GM23338 (cell line): ENCODE data around the gene KCNN3. TPM values are rescaled to one million over a fixed set of nuclear protein-coding genes. Genes with fewer than 3 reads are reported as not detected.

Source experiments
- ATAC-seq: fragments of 200-7000 bp; cut with Tn5 transposase; 3 replicates; pipeline ENCODE4 v1.9.1; 2020
- DNase-seq: peaks from one replicate; pipeline ENCODE4 v3.0.0-alpha.2; 2015; ENCODE audit warnings: low spot score
- H2AFZ ChIP-seq: fragments of 200-600 bp; sonication (generic); 2 replicates; pipeline ENCODE4 v1.8.0; 2016; ENCODE audit warnings: antibody characterized with exemption, mild to moderate bottlenecking, moderate library complexity
- H3F3A ChIP-seq: fragments of 200-600 bp; sonication (generic); replicated peaks from 2 replicates; pipeline ENCODE4 v1.8.0; 2017; ENCODE audit warnings: antibody characterized with exemption, mixed run types, low read depth
- H3K27ac ChIP-seq: fragments of 200-600 bp; sonication (generic); 2 replicates; pipeline ENCODE4 v1.6.1; 2016; ENCODE audit warnings: low read depth
- H3K27me3 ChIP-seq: fragments of 200-600 bp; sonication (generic); 2 replicates; pipeline ENCODE4 v1.8.0; 2016; ENCODE audit warnings: mild to moderate bottlenecking, mixed run types, moderate library complexity; ENCODE audit not compliant: insufficient read depth
- H3K36me3 ChIP-seq: fragments of 200-600 bp; sonication (generic); 2 replicates; pipeline ENCODE4 v1.8.0; 2016; ENCODE audit warnings: mild to moderate bottlenecking; ENCODE audit not compliant: insufficient read depth
- H3K4me1 ChIP-seq: fragments of 200-600 bp; sonication (generic); 2 replicates; pipeline ENCODE4 v1.8.0; 2016; ENCODE audit warnings: mild to moderate bottlenecking, moderate library complexity; ENCODE audit not compliant: insufficient read depth
- H3K4me2 ChIP-seq: fragments of 200-600 bp; sonication (generic); 2 replicates; pipeline ENCODE4 v1.7.1; 2017; ENCODE audit warnings: mixed run types
- H3K4me3 ChIP-seq: fragments of 200-600 bp; sonication (generic); 2 replicates; pipeline ENCODE4 v1.6.1; 2016; ENCODE audit warnings: mixed run types
- H3K79me2 ChIP-seq: fragments of 200-600 bp; sonication (generic); replicated peaks from 2 replicates; pipeline ENCODE4 v1.8.0; 2017; ENCODE audit warnings: mild to moderate bottlenecking; ENCODE audit not compliant: insufficient read depth
- H3K9me2 ChIP-seq: fragments of 200-600 bp; sonication (generic); 2 replicates; pipeline ENCODE4 v1.8.0; 2017; ENCODE audit not compliant: insufficient read depth
- H4K20me1 ChIP-seq: fragments of 200-600 bp; sonication (generic); replicated peaks from 2 replicates; pipeline ENCODE4 v1.8.0; 2017; ENCODE audit warnings: mild to moderate bottlenecking; ENCODE audit not compliant: insufficient read depth
- H3K27ac Mint-ChIP-seq: 2 replicates; pipeline ENCODE4 v1.8.0; 2020; ENCODE audit warnings: inconsistent platforms, mild to moderate bottlenecking, moderate library complexity, mixed read lengths
- H3K27me3 Mint-ChIP-seq: 3 replicates; pipeline ENCODE4 v1.8.0; 2022; ENCODE audit warnings: low read depth, mild to moderate bottlenecking, moderate library complexity, mixed read lengths, inconsistent platforms; ENCODE audit not compliant: insufficient read depth, poor library complexity
- H3K36me3 Mint-ChIP-seq: 3 replicates; pipeline ENCODE4 v1.8.0; 2021; ENCODE audit warnings: low read depth, mild to moderate bottlenecking, inconsistent platforms, moderate library complexity, mixed read lengths
- H3K4me1 Mint-ChIP-seq: 3 replicates; pipeline ENCODE4 v1.8.0; 2020; ENCODE audit warnings: mild to moderate bottlenecking, inconsistent platforms, mixed read lengths
- H3K4me3 Mint-ChIP-seq: 3 replicates; pipeline ENCODE4 v1.8.0; 2021; ENCODE audit warnings: moderate library complexity, mild to moderate bottlenecking, inconsistent platforms, mixed read lengths
- H3K9me3 Mint-ChIP-seq: 3 replicates; pipeline ENCODE4 v1.8.0; 2020; ENCODE audit warnings: moderate library complexity, mild to moderate bottlenecking, inconsistent platforms, mixed read lengths
- CREB1 ChIP-seq: fragments of 250-450 bp; sonication (Bioruptor Pico); IDR thresholded peaks from 2 replicates; pipeline ENCODE4 v1.5.0; 2020; ENCODE audit warnings: low read depth, mild to moderate bottlenecking, moderate library complexity
- CTCF ChIP-seq, 2 experiments: fragments of 200-600 bp in 1 of 2; sonication (generic) in 1 of 2; conservative IDR thresholded peaks; 2 replicates each; pipeline versions ENCODE4 v1.5.1 to v1.6.1; 2016 to 2017; ENCODE audit warnings: antibody characterized with exemption in 2 of 2, low read depth in 2 of 2, mild to moderate bottlenecking in 2 of 2, moderate library complexity in 1 of 2
- EZH2 ChIP-seq: fragments of 200-600 bp; sonication (generic); IDR thresholded peaks from one replicate; pipeline ENCODE4 v1.8.0; 2017; ENCODE audit warnings: antibody characterized with exemption, mild to moderate bottlenecking, low read depth; ENCODE audit not compliant: unreplicated experiment
- EZH2phosphoT487 ChIP-seq: fragments of 200-600 bp; sonication (generic); IDR thresholded peaks from one replicate; pipeline ENCODE4 v1.8.1; 2018; ENCODE audit warnings: antibody characterized with exemption; ENCODE audit not compliant: unreplicated experiment
- JUNB ChIP-seq: IDR thresholded peaks from one replicate; pipeline ENCODE4 v1.6.1; 2016; ENCODE audit warnings: antibody characterized with exemption; ENCODE audit not compliant: unreplicated experiment
- NANOG ChIP-seq: IDR thresholded peaks from 2 replicates; pipeline ENCODE4 v1.6.1; 2016; ENCODE audit warnings: antibody characterized with exemption, borderline replicate concordance
- POLR2AphosphoS5 ChIP-seq: IDR thresholded peaks from 2 replicates; pipeline ENCODE4 v1.6.1; 2016; ENCODE audit warnings: antibody characterized with exemption, low read depth
- REST ChIP-seq: IDR thresholded peaks from one replicate; pipeline ENCODE4 v1.6.1; 2018; ENCODE audit warnings: antibody characterized with exemption; ENCODE audit not compliant: unreplicated experiment
- STAT1 ChIP-seq: IDR thresholded peaks from one replicate; pipeline ENCODE4 v1.6.1; 2016; ENCODE audit warnings: antibody characterized with exemption; ENCODE audit not compliant: unreplicated experiment
- ZNF114 ChIP-seq: fragments of 250-450 bp; sonication (Bioruptor Pico); IDR thresholded peaks from 2 replicates; pipeline ENCODE4 v1.5.0; 2020; ENCODE audit warnings: mild to moderate bottlenecking, moderate library complexity
- ZNF331 ChIP-seq: fragments of 250-450 bp; sonication (Bioruptor Pico); IDR thresholded peaks from 2 replicates; pipeline ENCODE4 v1.5.0; 2020; ENCODE audit warnings: low read depth, mild to moderate bottlenecking, moderate library complexity
- polyA plus RNA-seq: library from polyadenylated mRNA; unstranded; fragments of >200 nt; fragmentation: Nextera tagmentation; extraction: Ambion mirVana; gene quantifications from 2 replicates; pipeline ENCODE4 v1.2.1, GENCODE V29; 2016
- total RNA-seq: library from RNA; depleted of rRNA; stranded (reverse); fragments of >200 nt; shearing (Covaris generic); gene quantifications from 2 replicates; pipeline ENCODE4 v1.2.3, GENCODE V29; 2014
- TF ChIP-seq, protein P1 (sequence below): fragments of 250-450 bp; sonication (Bioruptor Pico); IDR thresholded peaks from 2 replicates; pipeline ENCODE4 v1.5.0; 2020; ENCODE audit warnings: mild to moderate bottlenecking, moderate library complexity
- TF ChIP-seq, protein P2 (sequence below): IDR thresholded peaks from 2 replicates; pipeline ENCODE4 v1.6.1; 2016; ENCODE audit warnings: antibody characterized with exemption

KCNN3 gene
- total and polyA plus RNA-seq, 2 experiments from 2014 or later: 1.9 to 3.0 TPM

- Histone ChIP-seq H3K4me1 (no peaks in the 10 kb centered on the region), H3K27ac (no peak overlapping the region), H3K9me2 (no peaks in the 10 kb centered on the region), H3K79me2 (no peaks in the 10 kb centered on the region), H4K20me1 (no peaks in the 10 kb centered on the region), H3K4me3 (no peak overlapping the region), H3K4me2 (no peak overlapping the region), H3F3A (no peaks in the 10 kb centered on the region), H3K36me3 (no peaks in the 10 kb centered on the region), H3K27me3 (no peaks in the 10 kb centered on the region), H2AFZ (no peak overlapping the region)
- Mint-ChIP-seq H3K9me3 (no peaks in the 10 kb centered on the region), H3K36me3 (no peaks in the 10 kb centered on the region; the same call in 2 of the 3 replicates), H3K4me1 (peaks cover 16% of the 10 kb centered on the region), H3K4me3 (no peak overlapping the region), H3K27ac (no peak overlapping the region), H3K27me3 (peaks cover 3% of the 10 kb centered on the region)
- ATAC-seq (no peak), DNase-seq (no peak)
- TF ChIP-seq JUNB (no peak), STAT1 (no peak), NANOG (no peak), CTCF (conservative IDR thresholded peaks at IDR 0.05; ENCODE audit: low read depth in 2 of 2) (no peak), REST (no peak), EZH2 (no peak), CREB1 (CRISPR knock-in tag) (no peak), POLR2AphosphoS5 (no peak), ZNF331 (CRISPR knock-in tag) (no peak), ZNF114 (CRISPR knock-in tag) (no peak), EZH2phosphoT487 (no peak)
- TF ChIP-seq, protein P1, sequence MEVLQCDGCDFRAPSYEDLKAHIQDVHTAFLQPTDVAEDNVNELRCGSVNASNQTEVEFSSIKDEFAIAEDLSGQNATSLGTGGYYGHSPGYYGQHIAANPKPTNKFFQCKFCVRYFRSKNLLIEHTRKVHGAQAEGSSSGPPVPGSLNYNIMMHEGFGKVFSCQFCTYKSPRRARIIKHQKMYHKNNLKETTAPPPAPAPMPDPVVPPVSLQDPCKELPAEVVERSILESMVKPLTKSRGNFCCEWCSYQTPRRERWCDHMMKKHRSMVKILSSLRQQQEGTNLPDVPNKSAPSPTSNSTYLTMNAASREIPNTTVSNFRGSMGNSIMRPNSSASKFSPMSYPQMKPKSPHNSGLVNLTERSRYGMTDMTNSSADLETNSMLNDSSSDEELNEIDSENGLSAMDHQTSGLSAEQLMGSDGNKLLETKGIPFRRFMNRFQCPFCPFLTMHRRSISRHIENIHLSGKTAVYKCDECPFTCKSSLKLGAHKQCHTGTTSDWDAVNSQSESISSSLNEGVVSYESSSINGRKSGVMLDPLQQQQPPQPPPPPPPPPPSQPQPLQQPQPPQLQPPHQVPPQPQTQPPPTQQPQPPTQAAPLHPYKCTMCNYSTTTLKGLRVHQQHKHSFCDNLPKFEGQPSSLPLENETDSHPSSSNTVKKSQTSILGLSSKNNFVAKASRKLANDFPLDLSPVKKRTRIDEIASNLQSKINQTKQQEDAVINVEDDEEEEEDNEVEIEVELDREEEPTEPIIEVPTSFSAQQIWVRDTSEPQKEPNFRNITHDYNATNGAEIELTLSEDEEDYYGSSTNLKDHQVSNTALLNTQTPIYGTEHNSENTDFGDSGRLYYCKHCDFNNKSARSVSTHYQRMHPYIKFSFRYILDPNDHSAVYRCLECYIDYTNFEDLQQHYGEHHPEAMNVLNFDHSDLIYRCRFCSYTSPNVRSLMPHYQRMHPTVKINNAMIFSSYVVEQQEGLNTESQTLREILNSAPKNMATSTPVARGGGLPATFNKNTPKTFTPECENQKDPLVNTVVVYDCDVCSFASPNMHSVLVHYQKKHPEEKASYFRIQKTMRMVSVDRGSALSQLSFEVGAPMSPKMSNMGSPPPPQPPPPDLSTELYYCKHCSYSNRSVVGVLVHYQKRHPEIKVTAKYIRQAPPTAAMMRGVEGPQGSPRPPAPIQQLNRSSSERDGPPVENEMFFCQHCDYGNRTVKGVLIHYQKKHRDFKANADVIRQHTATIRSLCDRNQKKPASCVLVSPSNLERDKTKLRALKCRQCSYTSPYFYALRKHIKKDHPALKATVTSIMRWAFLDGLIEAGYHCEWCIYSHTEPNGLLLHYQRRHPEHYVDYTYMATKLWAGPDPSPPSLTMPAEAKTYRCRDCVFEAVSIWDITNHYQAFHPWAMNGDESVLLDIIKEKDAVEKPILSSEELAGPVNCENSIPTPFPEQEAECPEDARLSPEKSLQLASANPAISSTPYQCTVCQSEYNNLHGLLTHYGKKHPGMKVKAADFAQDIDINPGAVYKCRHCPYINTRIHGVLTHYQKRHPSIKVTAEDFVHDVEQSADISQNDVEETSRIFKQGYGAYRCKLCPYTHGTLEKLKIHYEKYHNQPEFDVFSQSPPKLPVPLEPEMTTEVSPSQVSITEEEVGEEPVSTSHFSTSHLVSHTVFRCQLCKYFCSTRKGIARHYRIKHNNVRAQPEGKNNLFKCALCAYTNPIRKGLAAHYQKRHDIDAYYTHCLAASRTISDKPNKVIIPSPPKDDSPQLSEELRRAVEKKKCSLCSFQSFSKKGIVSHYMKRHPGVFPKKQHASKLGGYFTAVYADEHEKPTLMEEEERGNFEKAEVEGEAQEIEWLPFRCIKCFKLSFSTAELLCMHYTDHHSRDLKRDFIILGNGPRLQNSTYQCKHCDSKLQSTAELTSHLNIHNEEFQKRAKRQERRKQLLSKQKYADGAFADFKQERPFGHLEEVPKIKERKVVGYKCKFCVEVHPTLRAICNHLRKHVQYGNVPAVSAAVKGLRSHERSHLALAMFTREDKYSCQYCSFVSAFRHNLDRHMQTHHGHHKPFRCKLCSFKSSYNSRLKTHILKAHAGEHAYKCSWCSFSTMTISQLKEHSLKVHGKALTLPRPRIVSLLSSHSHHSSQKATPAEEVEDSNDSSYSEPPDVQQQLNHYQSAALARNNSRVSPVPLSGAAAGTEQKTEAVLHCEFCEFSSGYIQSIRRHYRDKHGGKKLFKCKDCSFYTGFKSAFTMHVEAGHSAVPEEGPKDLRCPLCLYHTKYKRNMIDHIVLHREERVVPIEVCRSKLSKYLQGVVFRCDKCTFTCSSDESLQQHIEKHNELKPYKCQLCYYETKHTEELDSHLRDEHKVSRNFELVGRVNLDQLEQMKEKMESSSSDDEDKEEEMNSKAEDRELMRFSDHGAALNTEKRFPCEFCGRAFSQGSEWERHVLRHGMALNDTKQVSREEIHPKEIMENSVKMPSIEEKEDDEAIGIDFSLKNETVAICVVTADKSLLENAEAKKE (CRISPR knock-in tag): no peak
- TF ChIP-seq, protein P2, sequence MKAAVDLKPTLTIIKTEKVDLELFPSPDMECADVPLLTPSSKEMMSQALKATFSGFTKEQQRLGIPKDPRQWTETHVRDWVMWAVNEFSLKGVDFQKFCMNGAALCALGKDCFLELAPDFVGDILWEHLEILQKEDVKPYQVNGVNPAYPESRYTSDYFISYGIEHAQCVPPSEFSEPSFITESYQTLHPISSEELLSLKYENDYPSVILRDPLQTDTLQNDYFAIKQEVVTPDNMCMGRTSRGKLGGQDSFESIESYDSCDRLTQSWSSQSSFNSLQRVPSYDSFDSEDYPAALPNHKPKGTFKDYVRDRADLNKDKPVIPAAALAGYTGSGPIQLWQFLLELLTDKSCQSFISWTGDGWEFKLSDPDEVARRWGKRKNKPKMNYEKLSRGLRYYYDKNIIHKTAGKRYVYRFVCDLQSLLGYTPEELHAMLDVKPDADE: no peak
Observed at GRCh38 chr1:154802336-154802969, 67.6 kb downstream of the KCNN3 start.
